Ovary (tissue), 9 donors: Measurements from ENCODE around the gene NPM1. TPM values are rescaled to one million over a fixed set of nuclear protein-coding genes. Genes with fewer than 3 reads are reported as not detected.
"Not testable (repeated sequence)": the region's sequence is repeated elsewhere in the genome, so short reads cannot be mapped to it uniquely, and the experiment has no call there.

Source experiments
- DNase-seq, 5 donors: peaks; one replicate each; pipeline ENCODE4 v3.0.0-alpha.2; 2019 to 2020
- H3K27ac ChIP-seq, 2 donors: fragments of 200-600 bp; one replicate each; pipeline versions ENCODE4 v1.5.1 to v1.8.0; 2019 to 2022
- H3K27me3 ChIP-seq: fragments of 200-600 bp; one replicate; pipeline ENCODE4 v1.8.0; 2022
- H3K36me3 ChIP-seq: fragments of 200-600 bp; sonication (generic); one replicate; pipeline ENCODE4 v1.5.1; 2019
- H3K4me1 ChIP-seq: one replicate; pipeline ENCODE4 v1.8.1; 2013; ENCODE audit warnings: mild to moderate bottlenecking, moderate library complexity; ENCODE audit not compliant: insufficient read depth
- H3K4me3 ChIP-seq: fragments of 200-600 bp; sonication (generic); one replicate; pipeline ENCODE4 v1.5.1; 2017
- H3K9me3 ChIP-seq, 2 donors: fragments of 200-600 bp in 1 of 2; sonication (generic) in 1 of 2; one replicate each; pipeline versions ENCODE4 v1.5.1 to v1.8.1; 2013 to 2019; ENCODE audit warnings: mild to moderate bottlenecking in 1 of 2, moderate library complexity in 1 of 2
- EP300 ChIP-seq: sonication (generic); formaldehyde crosslinking; IDR thresholded peaks from one replicate; pipeline ENCODE4 v1.6.1; 2017; ENCODE audit warnings: antibody characterized with exemption
- POLR2A ChIP-seq: fragments of 450-650 bp; IDR thresholded peaks from one replicate; pipeline ENCODE4 v1.6.1; 2017; ENCODE audit warnings: antibody characterized with exemption, mild to moderate bottlenecking, moderate library complexity
- WGBS, 3 donors: extraction: QIAGEN DNeasy Blood & Tissue Kit in 1 of 3; methylation state at CpG; one replicate each; pipeline versions ENCODE4 v1.1.5 to v1.1.7; 2013 to 2017; 5-methylcytosine and 5-hydroxymethylcytosine counted together
- intact Hi-C, 4 donors: fragments of 100-400 bp; cut with DNase I; formaldehyde crosslinking; loops; one replicate each; pipeline versions ENCODE4 v1.11.0 to v1.15.1; 2022 to 2023
- polyA plus RNA-seq, 2 donors: library from polyadenylated mRNA; stranded (reverse); fragments of 200-250 nt in 1 of 2; fragments of 350-450 nt in 1 of 2; fragmentation: Illumina TruSeq in 1 of 2; extraction: RNeasy Lipid Tissue Mini Kit (QIAGEN cat#74804) in 1 of 2; gene quantifications; one replicate each; pipeline ENCODE4 v1.2.3, GENCODE V29; 2013 to 2014
- total RNA-seq, 7 donors: library from RNA; depleted of rRNA in 2 of 7; stranded (reverse); fragments of >200 nt in 2 of 7; fragmentation: NEBNext Ultra II Directional in 3 of 7; extraction: Animal tissue kit (Norgen Biotek cat#: 25700) in 3 of 7; gene quantifications; one replicate each; pipeline versions ENCODE4 v1.1.0 to v1.2.4, GENCODE V29; 2016 to 2023
- TF ChIP-seq, protein P1 (sequence below), 3 donors: fragments of 450-650 bp in 2 of 3; fragments of 200-600 bp in 1 of 3; IDR thresholded peaks; one replicate each; pipeline versions ENCODE4 v1.5.1 to v1.8.0; 2016 to 2022; ENCODE audit warnings: antibody characterized with exemption in 3 of 3, mild to moderate bottlenecking in 1 of 3
- donor health status: DM: no; HTN: no; CAD: no; lungs with moderate emphysema.
- donor health status: DM: no; HTN: no; CAD: no.
- donor health status: Bipolar disorder and iron deficiency.
- donor health status: DM: yes; HTN: yes; CAD: no.
- donor health status: DM: no; HTN: no; CAD: no.
- donor health status: DM: yes; HTN: yes; CAD: no.

NPM1 gene
- total and polyA plus RNA-seq, 9 donors = 1,123 to 3,932 (median 1,741) TPM

DNA sequence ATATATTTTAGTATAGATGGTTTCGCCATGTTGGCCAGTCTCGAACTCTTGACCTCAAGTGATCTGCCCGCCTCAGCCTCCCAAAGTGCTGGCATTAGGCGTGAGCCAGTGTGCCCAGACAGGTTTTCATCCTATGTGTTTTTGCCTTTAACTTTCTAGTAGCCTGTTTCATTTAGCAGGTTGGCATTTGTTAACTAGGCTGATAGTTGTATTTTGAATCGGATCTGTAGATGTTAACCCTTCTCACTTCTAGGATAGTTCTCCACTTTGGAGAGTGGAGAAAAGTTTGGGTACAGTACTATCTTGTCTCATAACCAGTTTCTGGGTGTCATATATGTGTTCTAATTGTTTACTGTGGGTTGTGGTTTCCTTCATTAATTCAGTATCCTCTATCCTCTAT is 24.5 kb downstream of the NPM1 start:
- Histone ChIP-seq H3K4me3 (no peak overlapping the region), H3K36me3 (no peaks in the 10 kb centered on the region), H3K9me3 (no peaks in the 10 kb centered on the region), H3K4me1 (no peaks in the 10 kb centered on the region), H3K27ac (no peak overlapping the region), H3K27me3 (no peaks in the 10 kb centered on the region)
- no peak for DNase-seq
- 91 to 92% (median 92%) methylated on average over 5 of the region's 5 CpGs for WGBS, 3 donors
- intact Hi-C loops = loop anchor here in 2 of 4 donors (10.0 kb wide), 2 partner anchors 203 to 773 kb away; partner anchors contain the start of gene STK10 (in 1 of the 2)
- TF ChIP-seq POLR2A (no peak), EP300 (no peak)
- TF ChIP-seq, protein P1, sequence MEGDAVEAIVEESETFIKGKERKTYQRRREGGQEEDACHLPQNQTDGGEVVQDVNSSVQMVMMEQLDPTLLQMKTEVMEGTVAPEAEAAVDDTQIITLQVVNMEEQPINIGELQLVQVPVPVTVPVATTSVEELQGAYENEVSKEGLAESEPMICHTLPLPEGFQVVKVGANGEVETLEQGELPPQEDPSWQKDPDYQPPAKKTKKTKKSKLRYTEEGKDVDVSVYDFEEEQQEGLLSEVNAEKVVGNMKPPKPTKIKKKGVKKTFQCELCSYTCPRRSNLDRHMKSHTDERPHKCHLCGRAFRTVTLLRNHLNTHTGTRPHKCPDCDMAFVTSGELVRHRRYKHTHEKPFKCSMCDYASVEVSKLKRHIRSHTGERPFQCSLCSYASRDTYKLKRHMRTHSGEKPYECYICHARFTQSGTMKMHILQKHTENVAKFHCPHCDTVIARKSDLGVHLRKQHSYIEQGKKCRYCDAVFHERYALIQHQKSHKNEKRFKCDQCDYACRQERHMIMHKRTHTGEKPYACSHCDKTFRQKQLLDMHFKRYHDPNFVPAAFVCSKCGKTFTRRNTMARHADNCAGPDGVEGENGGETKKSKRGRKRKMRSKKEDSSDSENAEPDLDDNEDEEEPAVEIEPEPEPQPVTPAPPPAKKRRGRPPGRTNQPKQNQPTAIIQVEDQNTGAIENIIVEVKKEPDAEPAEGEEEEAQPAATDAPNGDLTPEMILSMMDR (IDR thresholded peaks at IDR 0.05) = no peak

GRCh38 chr5:171413153-171413910 is 25.7 kb downstream of the NPM1 start:
- intact Hi-C loops = loop anchor here in 2 of 4 donors (10.0 kb wide), 2 partner anchors 201 to 771 kb away; partner anchors contain the start of gene STK10 (in 1 of the 2)
- WGBS, 3 donors = 85 to 92% (median 89%) methylated on average over 3 of the region's 3 CpGs
- no peaks in the 10 kb centered on the region for H3K27me3 ChIP-seq
- H3K4me3 ChIP-seq = no peak overlapping the region
- no peaks in the 10 kb centered on the region for H3K4me1 ChIP-seq
- no peaks in the 10 kb centered on the region for H3K9me3 ChIP-seq
- DNase-seq = no peak
- H3K27ac ChIP-seq = no peak overlapping the region
- TF ChIP-seq EP300 = no peak
- TF ChIP-seq POLR2A = no peak
- TF ChIP-seq, protein P1 (IDR thresholded peaks at IDR 0.05) = no peak
- no peaks in the 10 kb centered on the region for H3K36me3 ChIP-seq

GRCh38 chr5:171413993-171414392 is 26.3 kb downstream of the NPM1 start:
- not testable (repeated sequence) for H3K4me1 ChIP-seq, H3K36me3 ChIP-seq, H3K27me3 ChIP-seq, H3K4me3 ChIP-seq, DNase-seq, H3K27ac ChIP-seq, H3K9me3 ChIP-seq
- WGBS, 3 donors = 75 to 95% (median 82%) methylated on average over 5 of the region's 5 CpGs
- intact Hi-C loops = loop anchor here in 2 of 4 donors (10.0 kb wide), 2 partner anchors 201 to 771 kb away; partner anchors contain the start of gene STK10 (in 1 of the 2)

DNA sequence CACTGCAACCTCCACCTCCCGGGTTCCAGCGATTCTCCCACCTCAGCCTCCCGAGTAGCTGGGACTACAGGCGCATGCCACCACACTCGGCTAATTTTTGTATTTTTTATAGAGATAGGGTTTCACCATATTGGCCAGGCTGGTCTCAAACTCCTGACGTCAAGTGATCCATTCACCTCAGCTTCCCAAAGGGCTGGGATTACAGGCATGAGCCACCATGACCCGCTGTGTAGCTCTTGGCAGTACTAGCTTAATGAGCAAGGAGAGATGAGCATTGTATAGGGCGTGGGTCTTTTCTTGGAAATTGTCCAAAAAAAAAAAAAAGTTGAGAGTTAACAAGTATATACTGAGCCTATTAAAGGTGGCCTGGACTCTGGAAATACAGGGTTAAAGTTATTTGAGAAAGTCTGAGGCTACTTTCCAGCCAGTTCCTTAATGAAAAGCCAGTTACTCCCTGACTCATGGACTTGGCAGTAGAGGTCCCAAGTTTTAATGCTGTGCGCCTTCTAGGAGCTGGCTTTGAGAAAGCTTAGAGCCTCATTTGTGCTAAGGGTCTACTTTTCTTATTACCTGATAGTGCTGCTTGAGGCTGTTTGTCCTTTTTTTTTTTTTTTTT is 27.6 kb downstream of the NPM1 start:
- H3K4me3 ChIP-seq = no peak overlapping the region
- intact Hi-C loops = loop anchor here in 2 of 4 donors (10.0 kb wide), 2 partner anchors 200 to 770 kb away; partner anchors contain the start of gene STK10 (in 1 of the 2)
- H3K9me3 ChIP-seq = no peaks in the 10 kb centered on the region
- no peak for DNase-seq
- no peak overlapping the region for H3K27ac ChIP-seq
- 71 to 76% (median 73%) methylated on average over 9 of the region's 9 CpGs for WGBS, 3 donors
- H3K36me3 ChIP-seq = no peaks in the 10 kb centered on the region
- H3K27me3 ChIP-seq = no peaks in the 10 kb centered on the region
- TF ChIP-seq, protein P1 (IDR thresholded peaks at IDR 0.05) = no peak
- TF ChIP-seq POLR2A (no peak), EP300 (no peak)
- H3K4me1 ChIP-seq = peaks cover 3% of the 10 kb centered on the region
